Stomach (tissue), 4 donors: Measurements from ENCODE around the gene CDH23.

ENCODE experiments used
- CTCF ChIP-seq, 7 experiments: fragments of 450-650 bp in 4 of 7; fragments of 200-600 bp in 3 of 7; sonication (generic) in 3 of 7; IDR thresholded peaks; one replicate each; pipeline ENCODE4 v1.5.1; 2016 to 2019; ENCODE audit warnings: antibody characterized with exemption in 7 of 7, control low read depth in 2 of 7, mild to moderate bottlenecking in 1 of 7
- EP300 ChIP-seq: sonication (generic); formaldehyde crosslinking; IDR thresholded peaks from one replicate; pipeline ENCODE4 v1.6.1; 2017; ENCODE audit warnings: antibody characterized with exemption
- POLR2A ChIP-seq, 4 donors: fragments of 450-650 bp; IDR thresholded peaks; one replicate each; pipeline ENCODE4 v1.6.1; 2016; ENCODE audit warnings: antibody characterized with exemption in 4 of 4, control low read depth in 2 of 4, mild to moderate bottlenecking in 1 of 4, moderate library complexity in 1 of 4
- POLR2AphosphoS5 ChIP-seq, 3 donors: sonication (generic); formaldehyde crosslinking; IDR thresholded peaks; one replicate each; pipeline ENCODE4 v1.6.1; 2016; ENCODE audit warnings: antibody characterized with exemption in 3 of 3

GRCh38 chr10:71857934-71858890, 461.5 kb downstream of the CDH23 start:
- TF ChIP-seq POLR2A (IDR thresholded peaks at IDR 0.05) (no peak), CTCF (IDR thresholded peaks at IDR 0.05) (no peak), POLR2AphosphoS5 (IDR thresholded peaks at IDR 0.05) (no peak), EP300 (no peak)
